HG03565 (cell line): ENCODE results near the gene MRPL4.
"Not testable (repeated sequence)": the region's sequence is repeated elsewhere in the genome, so short reads cannot be mapped to it uniquely, and the experiment has no call there.

Experiments used
- ATAC-seq: cut with Tn5 transposase; IDR thresholded peaks from one replicate; pipeline ENCODE4 v1.9.1; 2021; ENCODE audit warnings: mild to moderate bottlenecking, moderate library complexity; ENCODE audit not compliant: unreplicated experiment

MRPL4 gene

GRCh38 chr19:10230173-10230860, 21.7 kb upstream of the MRPL4 start:
- no peak for ATAC-seq

GRCh38 chr19:10230861-10231611, 21.0 kb upstream of the MRPL4 start, which contains the start of gene S1PR2:
Gene S1PR2, minus strand, starts transcription at chr19:10231331. Its CDS starts 6,426 bp downstream, at chr19:10224905.
- peak; percentile 24 for ATAC-seq

GRCh38 chr19:10231612-10232228, 20.3 kb upstream of the MRPL4 start:
- ATAC-seq = no peak

GRCh38 chr19:10233946-10234345, 18.1 kb upstream of the MRPL4 start:
- ATAC-seq = no peak

- ATAC-seq = no peak
Observed at GRCh38 chr19:10235003-10235402, 17.0 kb upstream of the MRPL4 start.

- not testable (repeated sequence) for ATAC-seq
Observed at GRCh38 chr19:10235409-10235808, 16.6 kb upstream of the MRPL4 start.

- no peak for ATAC-seq
Observed at GRCh38 chr19:10237702-10238101, 14.3 kb upstream of the MRPL4 start.

GRCh38 chr19:10238172-10238783, 13.7 kb upstream of the MRPL4 start:
- ATAC-seq = no peak

- not testable (repeated sequence) for ATAC-seq
Observed at GRCh38 chr19:10241826-10242449, 10.1 kb upstream of the MRPL4 start.

- no peak for ATAC-seq
Observed at GRCh38 chr19:10243606-10244005, 8.4 kb upstream of the MRPL4 start.

- ATAC-seq = no peak
Observed at GRCh38 chr19:10245189-10245939, 6.7 kb upstream of the MRPL4 start.

GRCh38 chr19:10246511-10246910, 5.5 kb upstream of the MRPL4 start:
- ATAC-seq = no peak

GRCh38 chr19:10252707-10253106, 693 bp downstream of the MRPL4 start:
- ATAC-seq = no peak

GRCh38 chr19:10254244-10254643, 2.2 kb downstream of the MRPL4 start:
- no peak for ATAC-seq

GRCh38 chr19:10255358-10255757, 3.3 kb downstream of the MRPL4 start:
- ATAC-seq = no peak

GRCh38 chr19:10256551-10256950, 4.5 kb downstream of the MRPL4 start:
- no peak for ATAC-seq

- ATAC-seq = no peak
Observed at GRCh38 chr19:10256970-10257615, 5.1 kb downstream of the MRPL4 start.

GRCh38 chr19:10258080-10258710, 6.2 kb downstream of the MRPL4 start:
- no peak for ATAC-seq

- ATAC-seq = no peak
Observed at GRCh38 chr19:10259162-10259905, 7.3 kb downstream of the MRPL4 start.
